Ovary (tissue), 3 donors: Measurements from ENCODE around the gene SPARC.

ENCODE experiments used
- CTCF ChIP-seq, 3 donors: fragments of 450-650 bp in 2 of 3; fragments of 200-600 bp in 1 of 3; IDR thresholded peaks; one replicate each; pipeline versions ENCODE4 v1.5.1 to v1.8.0; 2016 to 2022; ENCODE audit warnings: antibody characterized with exemption in 3 of 3, mild to moderate bottlenecking in 1 of 3
- EP300 ChIP-seq: sonication (generic); formaldehyde crosslinking; IDR thresholded peaks from one replicate; pipeline ENCODE4 v1.6.1; 2017; ENCODE audit warnings: antibody characterized with exemption
- POLR2A ChIP-seq: fragments of 450-650 bp; IDR thresholded peaks from one replicate; pipeline ENCODE4 v1.6.1; 2017; ENCODE audit warnings: antibody characterized with exemption, mild to moderate bottlenecking, moderate library complexity
- donor health status: DM: no; HTN: no; CAD: no.

- TF ChIP-seq POLR2A (no peak), CTCF (IDR thresholded peaks at IDR 0.05) (no peak), EP300 (no peak)
These were observed 30.4 kb downstream of the SPARC start for GRCh38 chr5:151656311-151656710.
